ENCODE results near the gene NMNAT2. TPM values are rescaled to one million over a fixed set of nuclear protein-coding genes. Genes with fewer than 3 reads are reported as not detected.

The NMNAT2 gene
- total and polyA plus RNA-seq, 10 of the 15 experiments (the other 5 are each of a cell fraction or from before 2014, with no cell fraction given): 0.02 to 2.0 (median 0.60) TPM

GRCh38 chr1:183339556-183340167 is 78.5 kb downstream of the NMNAT2 start:
- ChIA-PET POLR2A (interaction anchor here (0.6 kb wide), 2 partner anchors 22 to 1114 kb away, joined by 3 to 4 read pairs; no protein-coding TSS in a partner anchor), CTCF (no interaction called here), RAD21 (ENCODE audit: unreplicated experiment) (interaction anchor here (0.6 kb wide), 1 partner anchor 558 kb away, joined by 4 read pairs; no protein-coding TSS in a partner anchor), SMC1A (ENCODE audit: uncharacterized antibody, unreplicated experiment) (interaction anchor here (0.8 kb wide), 1 partner anchor 26 kb away, joined by 3 read pairs; no protein-coding TSS in a partner anchor)
- FAIRE-seq (no peak), DNase-seq (ENCODE audit: low read depth, low spot score) (no peak), ATAC-seq (no peak)
- Histone ChIP-seq H3K9ac (ENCODE audit: control insufficient read depth, insufficient read depth, low read length) (no peak overlapping the region), H3K9me3 (replicated peaks; ENCODE audit: control insufficient read depth, insufficient read depth, low read length) (no peaks in the 10 kb centered on the region), H4K20me1 (ENCODE audit: control insufficient read depth, insufficient read depth) (no peaks in the 10 kb centered on the region), H3K4me1 (ENCODE audit: control insufficient read depth, insufficient read depth, low read length) (no peaks in the 10 kb centered on the region), H3K4me3 (no peak overlapping the region), H3K79me2 (ENCODE audit: control insufficient read depth, insufficient read depth, low read length) (no peaks in the 10 kb centered on the region), H2AFZ (ENCODE audit: control insufficient read depth, low read depth, low read length) (no peak overlapping the region), H3K27ac (ENCODE audit: control insufficient read depth, insufficient read depth) (no peak overlapping the region), H3K4me2 (ENCODE audit: control insufficient read depth, insufficient read depth) (no peak overlapping the region), H3K36me3 (ENCODE audit: control insufficient read depth in 2 of 2, insufficient read depth in 2 of 2, low read length in 1 of 2) (no peaks in the 10 kb centered on the region), H3K27me3 (replicated peaks in 1 of 2; ENCODE audit: control insufficient read depth in 2 of 2, insufficient read depth in 2 of 2, low read length in 1 of 2) (peaks cover 0 to 4% of the 10 kb centered on the region in 2 experiments; a peak in 2 of 4 replicates)
- TF ChIP-seq ZNF207 (IDR thresholded peaks at IDR 0.05; ENCODE audit: borderline replicate concordance): no peak
- TF ChIP-seq ATF3 (IDR thresholded peaks at IDR 0.05; ENCODE audit: borderline replicate concordance, extremely low read depth, low read depth, low read length): no peak
- TF ChIP-seq CHD2 (IDR thresholded peaks at IDR 0.05; ENCODE audit: borderline replicate concordance, low read depth, low read length): no peak
- TF ChIP-seq SREBF2 (IDR thresholded peaks at IDR 0.05; ENCODE audit: low read length): no peak
- no peak for TF ChIP-seq CBX3 (IDR thresholded peaks at IDR 0.05; ENCODE audit: borderline replicate concordance, low read depth)
- TF ChIP-seq HSF1 (IDR thresholded peaks at IDR 0.05; ENCODE audit: low read depth, low read length): no peak
- TF ChIP-seq SMARCA5 (IDR thresholded peaks at IDR 0.05): no peak
- no peak for TF ChIP-seq NFXL1 (IDR thresholded peaks at IDR 0.05; ENCODE audit: borderline replicate concordance)
- no peak for TF ChIP-seq RFX5 (IDR thresholded peaks at IDR 0.05; ENCODE audit: low read depth, low read length)
- TF ChIP-seq ZNF622 (IDR thresholded peaks at IDR 0.05): no peak
- TF ChIP-seq ATF7 (IDR thresholded peaks at IDR 0.05; ENCODE audit: low read depth): no peak
- no peak for TF ChIP-seq POLR2A (IDR thresholded peaks at IDR 0.05; ENCODE audit: low read depth, low read length)
- no peak for TF ChIP-seq ZZZ3 (IDR thresholded peaks at IDR 0.05; ENCODE audit: control insufficient read depth, insufficient read length, low read depth)
- no peak for TF ChIP-seq USF1 (IDR thresholded peaks at IDR 0.05; ENCODE audit: borderline replicate concordance, extremely low read length, insufficient read depth, low read depth, low read length)
- no peak for TF ChIP-seq KDM1A (IDR thresholded peaks at IDR 0.05; ENCODE audit: borderline replicate concordance)
- no peak for TF ChIP-seq IKZF1 (conservative IDR thresholded peaks at IDR 0.05)
- TF ChIP-seq FOS (IDR thresholded peaks at IDR 0.05; ENCODE audit: borderline replicate concordance, extremely low read depth, insufficient read length): no peak
- no peak for TF ChIP-seq PKNOX1 (IDR thresholded peaks at IDR 0.05)
- 24% methylated on average over 4 of the region's 4 CpGs for WGBS (ENCODE audit: insufficient coverage, insufficient replicate concordance, low lambda C conversion rate, missing lambda C conversion rate)
- intact Hi-C loops (cut with micrococcal nuclease; ENCODE audit: unreplicated experiment) (no loop called here), in situ Hi-C loops (cut with MboI) (no loop called here)
- no TSS peak for BruUV-seq (replicated peaks)

Data from GM12878 (cell line).